ENCODE data around the gene FAM114A1. TPM values are rescaled to one million over a fixed set of nuclear protein-coding genes. Genes with fewer than 3 reads are reported as not detected.
A peak's percentile ranks its signal among the peaks of the same experiment; 100 is the strongest.

Gene FAM114A1
- polyA plus RNA-seq, 2 of the 4 experiments (the other 2 are of a cell fraction), result 44.2 to 55.4 TPM

DNA sequence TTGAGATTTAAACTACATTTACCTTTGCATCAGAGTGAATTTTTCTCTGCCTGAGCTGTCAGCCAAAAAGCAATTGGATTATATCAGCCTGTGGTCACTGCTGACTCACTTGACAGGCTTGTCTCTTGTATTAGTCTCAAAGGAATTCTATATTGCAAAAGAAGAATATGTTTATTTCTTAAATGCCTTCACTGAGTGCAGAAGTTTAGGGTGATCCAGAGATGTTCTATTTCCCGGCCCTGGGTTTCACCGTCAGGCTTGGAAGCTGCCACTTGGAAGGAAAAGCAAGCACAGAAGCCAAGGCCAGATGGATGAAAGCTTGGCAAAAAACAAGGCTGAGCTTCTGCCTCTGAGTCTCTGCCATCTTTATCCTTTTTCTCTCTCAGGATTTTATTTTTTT is 80.9 kb downstream of the FAM114A1 start:
- peak overlapping the region; percentile 40 for H3K4me2 ChIP-seq
- no peaks in the 10 kb centered on the region for H3K9me3 ChIP-seq
- ATAC-seq, result peak; percentile 68 to 79; a peak in 4 of 6 replicates
- peak in 1 of 2 experiments; percentile 8 for DNase-seq (ENCODE audit: low read depth in 1 of 2, low spot score in 1 of 2)
- H3K4me3 ChIP-seq, result no peak overlapping the region
- ChIA-PET CTCF (interaction anchor here (1.4 to 1.5 kb wide), 2 partner anchors 22 to 187 kb away, joined by 3 to 4 read pairs; no protein-coding TSS in a partner anchor), POLR2A (interaction anchor here (1.3 kb wide), 1 partner anchor 97 kb away, joined by 5 read pairs; no protein-coding TSS in a partner anchor)
- H3K27ac ChIP-seq, result peak overlapping the region in 1 of 2 experiments; percentile 62; a peak in 2 of 6 replicates
- FAIRE-seq, result no peak
- TF ChIP-seq CEBPB (IDR thresholded peaks at IDR 0.05), result peak in 1 of 2 experiments; percentile 19; a peak in 1 of 4 replicates
- TF ChIP-seq RFX5 (IDR thresholded peaks at IDR 0.05), result no peak
- TF ChIP-seq, protein P1, sequence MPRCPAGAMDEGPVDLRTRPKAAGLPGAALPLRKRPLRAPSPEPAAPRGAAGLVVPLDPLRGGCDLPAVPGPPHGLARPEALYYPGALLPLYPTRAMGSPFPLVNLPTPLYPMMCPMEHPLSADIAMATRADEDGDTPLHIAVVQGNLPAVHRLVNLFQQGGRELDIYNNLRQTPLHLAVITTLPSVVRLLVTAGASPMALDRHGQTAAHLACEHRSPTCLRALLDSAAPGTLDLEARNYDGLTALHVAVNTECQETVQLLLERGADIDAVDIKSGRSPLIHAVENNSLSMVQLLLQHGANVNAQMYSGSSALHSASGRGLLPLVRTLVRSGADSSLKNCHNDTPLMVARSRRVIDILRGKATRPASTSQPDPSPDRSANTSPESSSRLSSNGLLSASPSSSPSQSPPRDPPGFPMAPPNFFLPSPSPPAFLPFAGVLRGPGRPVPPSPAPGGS (IDR thresholded peaks at IDR 0.05), result no peak
- TF ChIP-seq, protein P2, sequence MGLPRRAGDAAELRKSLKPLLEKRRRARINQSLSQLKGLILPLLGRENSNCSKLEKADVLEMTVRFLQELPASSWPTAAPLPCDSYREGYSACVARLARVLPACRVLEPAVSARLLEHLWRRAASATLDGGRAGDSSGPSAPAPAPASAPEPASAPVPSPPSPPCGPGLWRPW (IDR thresholded peaks at IDR 0.05), result no peak
- 37% methylated on average over 2 of the region's 2 CpGs for WGBS (ENCODE audit: missing lambda C conversion rate)
- peaks cover 17% of the 10 kb centered on the region for H3K4me1 ChIP-seq

DNA sequence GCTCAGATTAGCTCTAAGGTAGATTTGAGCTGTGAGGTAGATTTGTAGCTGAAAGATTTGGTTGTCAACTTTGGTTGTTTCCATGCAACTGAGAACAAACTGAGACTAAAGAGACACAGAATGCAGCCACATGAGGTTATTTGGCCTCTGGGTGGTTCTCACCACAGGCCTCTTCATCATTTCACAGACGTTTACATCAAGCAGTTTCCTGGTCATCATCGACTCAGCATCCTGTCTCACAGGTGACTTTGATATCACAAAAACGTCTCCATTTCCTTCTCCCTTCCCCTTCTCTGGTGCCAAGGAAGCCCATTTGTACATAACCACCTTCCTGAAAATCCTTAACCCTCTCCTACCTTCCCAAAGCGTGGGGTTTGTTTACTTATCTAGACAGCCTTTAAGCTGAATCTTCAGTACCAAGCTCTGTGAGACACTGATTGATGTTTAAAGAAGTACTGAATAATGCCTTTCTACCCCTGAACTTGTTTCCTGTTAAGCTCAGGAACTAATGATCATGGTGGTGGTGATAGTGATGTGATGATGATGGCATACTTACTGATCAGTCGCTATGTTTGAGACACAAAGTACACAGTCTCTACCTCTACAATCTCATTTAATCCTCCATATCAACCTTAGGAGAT is 81.9 kb downstream of the FAM114A1 start:
- H3K4me3 ChIP-seq, result no peak overlapping the region
- H3K4me2 ChIP-seq, result peak overlapping the region; percentile 40; the same call in 1 of the 3 replicates
- H3K4me1 ChIP-seq, result peaks cover 17% of the 10 kb centered on the region
- peak in 1 of 2 experiments; percentile 53; a peak in 3 of 6 replicates for ATAC-seq
- POLR2A ChIA-PET, result no interaction called here
- DNase-seq (ENCODE audit: low read depth in 1 of 2, low spot score in 1 of 2), result no peak
- no peaks in the 10 kb centered on the region for H3K9me3 ChIP-seq
- CTCF ChIA-PET, result interaction anchor here (0.5 to 1.5 kb wide), 5 partner anchors 9 to 608 kb away, joined by 3 to 4 read pairs (median 3); no protein-coding TSS in a partner anchor
- TF ChIP-seq HOXB13 (CRISPR knock-in tag; IDR thresholded peaks at IDR 0.05; ENCODE audit: low read depth), result no peak
- TF ChIP-seq HOXA7 (CRISPR knock-in tag; IDR thresholded peaks at IDR 0.05), result no peak
- TF ChIP-seq HOXB5 (CRISPR knock-in tag; IDR thresholded peaks at IDR 0.05), result no peak
- TF ChIP-seq ZNF302 (CRISPR knock-in tag; IDR thresholded peaks at IDR 0.05), result no peak
- no peak for TF ChIP-seq RARB (CRISPR knock-in tag; IDR thresholded peaks at IDR 0.05)
- no peak for TF ChIP-seq CEBPB (IDR thresholded peaks at IDR 0.05)
- TF ChIP-seq, protein P3, sequence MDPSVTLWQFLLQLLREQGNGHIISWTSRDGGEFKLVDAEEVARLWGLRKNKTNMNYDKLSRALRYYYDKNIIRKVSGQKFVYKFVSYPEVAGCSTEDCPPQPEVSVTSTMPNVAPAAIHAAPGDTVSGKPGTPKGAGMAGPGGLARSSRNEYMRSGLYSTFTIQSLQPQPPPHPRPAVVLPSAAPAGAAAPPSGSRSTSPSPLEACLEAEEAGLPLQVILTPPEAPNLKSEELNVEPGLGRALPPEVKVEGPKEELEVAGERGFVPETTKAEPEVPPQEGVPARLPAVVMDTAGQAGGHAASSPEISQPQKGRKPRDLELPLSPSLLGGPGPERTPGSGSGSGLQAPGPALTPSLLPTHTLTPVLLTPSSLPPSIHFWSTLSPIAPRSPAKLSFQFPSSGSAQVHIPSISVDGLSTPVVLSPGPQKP (IDR thresholded peaks at IDR 0.05; ENCODE audit: low read depth, low read length), result no peak
- TF ChIP-seq EP300 (IDR thresholded peaks at IDR 0.05), result no peak
- no peak for TF ChIP-seq RAD21 (conservative IDR thresholded peaks at IDR 0.05 in 1 of 2, IDR thresholded peaks at IDR 0.05 in 1 of 2)
- TF ChIP-seq RCOR1 (IDR thresholded peaks at IDR 0.05; ENCODE audit: low read depth, low read length), result no peak
- no peak for TF ChIP-seq EHF (CRISPR knock-in tag; IDR thresholded peaks at IDR 0.05)
- no peak for TF ChIP-seq JUN (IDR thresholded peaks at IDR 0.05)
- TF ChIP-seq, protein P1 (IDR thresholded peaks at IDR 0.05), result no peak
- TF ChIP-seq ESRRA (IDR thresholded peaks at IDR 0.05; ENCODE audit: borderline replicate concordance, low read length), result no peak
- no peak for TF ChIP-seq NPAS2 (CRISPR knock-in tag; IDR thresholded peaks at IDR 0.05; ENCODE audit: borderline replicate concordance)
- no peak for TF ChIP-seq ZFP36 (IDR thresholded peaks at IDR 0.05; ENCODE audit: borderline replicate concordance, partially characterized antibody)
- no peak for TF ChIP-seq RFX5 (IDR thresholded peaks at IDR 0.05)
- TF ChIP-seq, protein P4, sequence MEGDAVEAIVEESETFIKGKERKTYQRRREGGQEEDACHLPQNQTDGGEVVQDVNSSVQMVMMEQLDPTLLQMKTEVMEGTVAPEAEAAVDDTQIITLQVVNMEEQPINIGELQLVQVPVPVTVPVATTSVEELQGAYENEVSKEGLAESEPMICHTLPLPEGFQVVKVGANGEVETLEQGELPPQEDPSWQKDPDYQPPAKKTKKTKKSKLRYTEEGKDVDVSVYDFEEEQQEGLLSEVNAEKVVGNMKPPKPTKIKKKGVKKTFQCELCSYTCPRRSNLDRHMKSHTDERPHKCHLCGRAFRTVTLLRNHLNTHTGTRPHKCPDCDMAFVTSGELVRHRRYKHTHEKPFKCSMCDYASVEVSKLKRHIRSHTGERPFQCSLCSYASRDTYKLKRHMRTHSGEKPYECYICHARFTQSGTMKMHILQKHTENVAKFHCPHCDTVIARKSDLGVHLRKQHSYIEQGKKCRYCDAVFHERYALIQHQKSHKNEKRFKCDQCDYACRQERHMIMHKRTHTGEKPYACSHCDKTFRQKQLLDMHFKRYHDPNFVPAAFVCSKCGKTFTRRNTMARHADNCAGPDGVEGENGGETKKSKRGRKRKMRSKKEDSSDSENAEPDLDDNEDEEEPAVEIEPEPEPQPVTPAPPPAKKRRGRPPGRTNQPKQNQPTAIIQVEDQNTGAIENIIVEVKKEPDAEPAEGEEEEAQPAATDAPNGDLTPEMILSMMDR (IDR thresholded peaks at IDR 0.05), result no peak
- TF ChIP-seq KDM5A (IDR thresholded peaks at IDR 0.05), result no peak
- H3K27ac ChIP-seq, result peak overlapping the region in 1 of 2 experiments; percentile 62; a peak in 2 of 6 replicates
- WGBS (ENCODE audit: missing lambda C conversion rate), result 36% methylated on average over 5 of the region's 5 CpGs
- FAIRE-seq, result no peak
